Measurements from ENCODE around the gene MAML2.

Gene MAML2

GRCh38 chr11:96317985-96318384 is 25.0 kb downstream of the MAML2 start:
- no peak for DNase-seq (ENCODE audit: low spot score)
- TF ChIP-seq CTCF (IDR thresholded peaks at IDR 0.05; ENCODE audit: extremely low read depth, missing control alignments) = no peak

- no peak for DNase-seq (ENCODE audit: low spot score)
- TF ChIP-seq CTCF (IDR thresholded peaks at IDR 0.05; ENCODE audit: extremely low read depth, missing control alignments) = no peak
Measured at GRCh38 chr11:96317571-96317970, 25.4 kb downstream of the MAML2 start.

GRCh38 chr11:96316869-96317268 is 26.1 kb downstream of the MAML2 start:
- no peak for TF ChIP-seq CTCF (IDR thresholded peaks at IDR 0.05; ENCODE audit: extremely low read depth, missing control alignments)
- no peak for DNase-seq (ENCODE audit: low spot score)

- no peak for TF ChIP-seq CTCF (IDR thresholded peaks at IDR 0.05; ENCODE audit: extremely low read depth, missing control alignments)
- DNase-seq (ENCODE audit: low spot score) = no peak
Measured at GRCh38 chr11:96315476-96315875, 27.5 kb downstream of the MAML2 start.

GRCh38 chr11:96314326-96315020 is 28.5 kb downstream of the MAML2 start:
- TF ChIP-seq CTCF (IDR thresholded peaks at IDR 0.05; ENCODE audit: extremely low read depth, missing control alignments) = no peak
- no peak for DNase-seq (ENCODE audit: low spot score)

GRCh38 chr11:96313163-96313562 is 29.8 kb downstream of the MAML2 start:
- no peak for TF ChIP-seq CTCF (IDR thresholded peaks at IDR 0.05; ENCODE audit: extremely low read depth, missing control alignments)
- DNase-seq (ENCODE audit: low spot score) = no peak

- TF ChIP-seq CTCF (IDR thresholded peaks at IDR 0.05; ENCODE audit: extremely low read depth, missing control alignments) = no peak
- DNase-seq (ENCODE audit: low spot score) = no peak
Measured at GRCh38 chr11:96311120-96311568, 31.9 kb downstream of the MAML2 start.

Data from GM20000 (cell line).